CD4-positive, alpha-beta T cell (primary cell): ENCODE results near the gene TSPAN32. TPM values are rescaled to one million over a fixed set of nuclear protein-coding genes. Genes with fewer than 3 reads are reported as not detected.

ENCODE experiments used
- ATAC-seq: fragments of 200-7000 bp; cut with Tn5 transposase; one replicate; pipeline ENCODE4 v1.10.0; 2022; ENCODE audit warnings: mild to moderate bottlenecking; ENCODE audit not compliant: poor library complexity
- CTCF ChIA-PET: fragments of 350-600 bp; sonication (Branson Sonifier 250); formaldehyde crosslinking; loops from one replicate; lab custom pipeline; 2021; ENCODE audit warnings: antibody characterized with exemption, inconsistent platforms; lab: Charles Lee
- POLR2A ChIA-PET: fragments of 350-600 bp; sonication (Branson Sonifier 250); formaldehyde crosslinking; loops from one replicate; lab custom pipeline; 2021; ENCODE audit warnings: antibody characterized with exemption, inconsistent platforms; lab: Charles Lee
- DNase-seq, 14 experiments: peaks; one replicate each; pipeline ENCODE4 v3.0.0-alpha.2; 2013 to 2020; ENCODE audit warnings: mixed read lengths in 2 of 14
- H3K27ac ChIP-seq, 2 donors: one replicate each; pipeline versions ENCODE4 v1.5.1 to v1.7.0; 2013; ENCODE audit warnings: low read length in 2 of 2, low read depth in 1 of 2, mild to moderate bottlenecking in 1 of 2
- H3K27me3 ChIP-seq, 2 experiments: 1 replicate in 1 of 2; 2 replicates in 1 of 2; pipeline versions ENCODE4 v1.6.1 to v1.7.0; 2013; ENCODE audit warnings: low read length in 2 of 2, control low read depth in 1 of 2, mild to moderate bottlenecking in 1 of 2, moderate library complexity in 1 of 2; ENCODE audit not compliant: insufficient read depth in 2 of 2, control insufficient read depth in 1 of 2
- H3K36me3 ChIP-seq: one replicate; pipeline ENCODE4 v1.6.1; 2013; ENCODE audit warnings: low read length, control low read depth; ENCODE audit not compliant: insufficient read depth
- H3K4me1 ChIP-seq: one replicate; pipeline ENCODE4 v1.6.1; 2013; ENCODE audit warnings: low read length, control low read depth; ENCODE audit not compliant: insufficient read depth
- H3K4me3 ChIP-seq: one replicate; pipeline ENCODE4 v1.5.1; 2013; ENCODE audit warnings: mild to moderate bottlenecking, low read length, moderate library complexity
- H3K9me3 ChIP-seq, 2 experiments: 1 replicate in 1 of 2; 2 replicates in 1 of 2; pipeline versions ENCODE4 v1.6.1 to v1.7.0; 2013; ENCODE audit warnings: low read length in 2 of 2, mild to moderate bottlenecking in 2 of 2, control low read depth in 1 of 2, moderate library complexity in 1 of 2; ENCODE audit not compliant: control insufficient read depth in 1 of 2, insufficient read depth in 1 of 2
- H3K27ac Mint-ChIP-seq: one replicate; pipeline ENCODE4 v1.8.0; 2020; ENCODE audit warnings: mixed read lengths
- H3K27me3 Mint-ChIP-seq: one replicate; pipeline ENCODE4 v1.8.0; 2021; ENCODE audit warnings: mixed read lengths
- H3K36me3 Mint-ChIP-seq: one replicate; pipeline ENCODE4 v1.8.0; 2021; ENCODE audit warnings: low read depth, mixed read lengths
- H3K4me1 Mint-ChIP-seq: one replicate; pipeline ENCODE4 v1.8.0; 2021; ENCODE audit warnings: low read depth, mixed read lengths
- H3K4me3 Mint-ChIP-seq: one replicate; pipeline ENCODE4 v1.8.0; 2020; ENCODE audit warnings: mild to moderate bottlenecking, mixed read lengths
- H3K9me3 Mint-ChIP-seq: one replicate; pipeline ENCODE4 v1.8.0; 2020; ENCODE audit warnings: mixed read lengths
- intact Hi-C, 2 experiments: fragments of 100-400 bp; cut with DNase I in 1 of 2; cut with micrococcal nuclease in 1 of 2; formaldehyde crosslinking; loops; one replicate each; pipeline versions ENCODE4 v1.15.1 to v1.9.0; 2023 to 2025; cut with DNase I, micrococcal nuclease
- total RNA-seq, 174 experiments: library from RNA in 2 of 174; stranded (reverse) in 2 of 174; gene quantifications; one replicate each; pipeline ENCODE4 v1.2.3 and lab custom pipeline; 2021 to 2026
- TF ChIP-seq, protein P1 (sequence below): fragments of 200-600 bp; IDR thresholded peaks from one replicate; pipeline ENCODE4 v1.8.0; 2022; ENCODE audit warnings: antibody characterized with exemption, mild to moderate bottlenecking

Gene TSPAN32
- total RNA-seq, 2 experiments from 2014 or later, result 81.8 TPM

DNA sequence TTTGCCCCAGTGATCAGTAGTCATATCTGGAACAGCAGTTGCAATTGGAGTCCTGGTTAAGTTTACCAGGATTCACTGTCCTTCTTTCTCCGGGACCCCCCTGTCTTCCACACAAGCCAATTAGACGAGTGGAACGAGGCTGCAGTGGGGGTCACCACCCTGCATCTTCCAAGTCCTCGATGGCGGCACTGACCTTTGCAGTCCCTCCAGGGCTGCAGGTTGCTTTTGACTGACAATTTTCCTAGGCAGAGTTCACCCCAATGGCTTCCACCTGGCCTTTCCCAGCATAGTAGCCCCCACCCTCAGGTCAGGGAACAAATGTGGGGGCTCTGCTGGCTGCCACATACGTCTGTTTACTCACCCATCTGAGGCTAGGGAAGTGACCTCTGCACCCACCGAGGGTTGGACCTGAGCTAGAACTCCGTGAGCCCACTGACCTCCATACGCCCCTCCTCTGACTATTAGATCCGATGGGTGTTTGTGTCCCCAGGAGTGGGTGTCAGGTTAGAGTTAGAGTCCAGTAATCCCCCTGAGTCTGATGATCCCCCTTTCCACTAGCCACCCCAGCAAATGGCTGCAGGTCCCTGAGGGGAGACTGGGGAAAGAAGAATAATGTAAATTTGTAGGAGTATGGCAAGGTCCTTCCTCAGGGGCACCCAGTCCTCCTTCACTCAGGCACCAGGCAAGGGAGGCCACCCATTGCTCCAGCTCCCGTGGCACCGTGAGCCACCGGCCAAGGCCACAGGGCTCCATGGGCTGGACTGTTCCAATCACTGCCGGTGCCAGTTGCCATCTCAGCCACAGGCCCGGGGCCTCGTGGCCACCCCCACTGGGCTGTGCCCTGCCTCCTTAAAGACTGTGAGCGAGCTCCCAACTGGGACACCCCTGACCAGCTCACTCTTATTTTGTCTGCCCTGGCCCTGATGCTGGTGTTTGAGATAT, 5.6 kb upstream of the TSPAN32 start:
- no peak for ATAC-seq
- peaks cover 36% of the 10 kb centered on the region for H3K4me1 ChIP-seq
- H3K9me3 ChIP-seq, result no peaks in the 10 kb centered on the region
- H3K4me1 Mint-ChIP-seq, result peaks cover 32% of the 10 kb centered on the region
- H3K27ac ChIP-seq, result no peak overlapping the region
- ChIA-PET CTCF (no interaction called here), POLR2A (no interaction called here)
- peak in 1 of 14 experiments; percentile 9 for DNase-seq
- no peaks in the 10 kb centered on the region for H3K27me3 Mint-ChIP-seq
- H3K27me3 ChIP-seq, result no peaks in the 10 kb centered on the region
- no peak overlapping the region for H3K4me3 ChIP-seq
- peaks cover 13% of the 10 kb centered on the region for H3K36me3 Mint-ChIP-seq
- no peak overlapping the region for H3K27ac Mint-ChIP-seq
- H3K36me3 ChIP-seq, result peaks cover 34% of the 10 kb centered on the region
- intact Hi-C loops, result no loop called here
- no peaks in the 10 kb centered on the region for H3K9me3 Mint-ChIP-seq
- TF ChIP-seq, protein P1, sequence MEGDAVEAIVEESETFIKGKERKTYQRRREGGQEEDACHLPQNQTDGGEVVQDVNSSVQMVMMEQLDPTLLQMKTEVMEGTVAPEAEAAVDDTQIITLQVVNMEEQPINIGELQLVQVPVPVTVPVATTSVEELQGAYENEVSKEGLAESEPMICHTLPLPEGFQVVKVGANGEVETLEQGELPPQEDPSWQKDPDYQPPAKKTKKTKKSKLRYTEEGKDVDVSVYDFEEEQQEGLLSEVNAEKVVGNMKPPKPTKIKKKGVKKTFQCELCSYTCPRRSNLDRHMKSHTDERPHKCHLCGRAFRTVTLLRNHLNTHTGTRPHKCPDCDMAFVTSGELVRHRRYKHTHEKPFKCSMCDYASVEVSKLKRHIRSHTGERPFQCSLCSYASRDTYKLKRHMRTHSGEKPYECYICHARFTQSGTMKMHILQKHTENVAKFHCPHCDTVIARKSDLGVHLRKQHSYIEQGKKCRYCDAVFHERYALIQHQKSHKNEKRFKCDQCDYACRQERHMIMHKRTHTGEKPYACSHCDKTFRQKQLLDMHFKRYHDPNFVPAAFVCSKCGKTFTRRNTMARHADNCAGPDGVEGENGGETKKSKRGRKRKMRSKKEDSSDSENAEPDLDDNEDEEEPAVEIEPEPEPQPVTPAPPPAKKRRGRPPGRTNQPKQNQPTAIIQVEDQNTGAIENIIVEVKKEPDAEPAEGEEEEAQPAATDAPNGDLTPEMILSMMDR, result no peak
- no peak overlapping the region for H3K4me3 Mint-ChIP-seq

DNA sequence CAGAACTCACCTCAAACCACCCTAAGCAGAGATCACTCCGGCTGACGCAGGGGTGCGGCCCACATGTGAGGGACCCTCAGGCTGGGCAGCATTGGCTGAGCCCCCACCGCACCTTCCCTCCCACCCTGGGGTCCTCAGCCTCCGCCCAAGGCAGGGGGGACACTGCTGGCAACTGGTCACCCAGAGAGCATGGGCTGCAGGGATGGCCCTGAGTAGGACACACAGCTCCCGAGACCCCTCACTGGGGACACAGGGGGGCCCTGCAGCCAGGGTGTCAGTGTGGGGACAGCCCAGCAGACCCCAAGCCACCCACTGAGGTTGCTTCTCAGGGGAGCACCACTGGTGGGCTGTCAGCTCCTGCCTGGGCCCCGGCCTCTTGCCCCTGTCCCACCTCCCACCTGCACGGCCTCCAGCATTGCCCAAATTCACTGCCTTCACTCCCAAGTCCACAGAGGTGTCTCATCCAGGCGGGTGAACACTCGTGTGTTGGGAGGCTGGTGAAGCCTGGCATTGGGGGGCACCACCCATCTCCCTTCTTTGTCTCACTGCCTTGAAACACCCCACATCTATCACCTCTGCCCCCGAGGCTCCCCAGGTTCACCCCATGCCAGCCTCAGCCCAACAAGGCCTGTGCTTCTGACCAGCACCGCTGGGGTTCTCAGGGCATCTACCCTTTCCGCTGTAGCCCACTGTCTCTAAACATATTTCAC, 4.7 kb upstream of the TSPAN32 start:
- no peak for DNase-seq
- Mint-ChIP-seq H3K4me1 (peaks cover 40% of the 10 kb centered on the region), H3K27me3 (no peaks in the 10 kb centered on the region), H3K9me3 (no peaks in the 10 kb centered on the region), H3K36me3 (peaks cover 19% of the 10 kb centered on the region), H3K27ac (peak overlapping the region; percentile 68), H3K4me3 (no peak overlapping the region)
- ChIA-PET POLR2A (no interaction called here), CTCF (no interaction called here)
- H3K4me1 ChIP-seq, result peaks cover 38% of the 10 kb centered on the region
- H3K27me3 ChIP-seq, result no peaks in the 10 kb centered on the region
- intact Hi-C loops, result no loop called here
- H3K4me3 ChIP-seq, result no peak overlapping the region
- ATAC-seq, result no peak
- peak overlapping the region in 1 of 2 donors; percentile 18 for H3K27ac ChIP-seq
- H3K36me3 ChIP-seq, result peaks cover 34% of the 10 kb centered on the region
- TF ChIP-seq, protein P1, result no peak
- no peaks in the 10 kb centered on the region for H3K9me3 ChIP-seq

DNA sequence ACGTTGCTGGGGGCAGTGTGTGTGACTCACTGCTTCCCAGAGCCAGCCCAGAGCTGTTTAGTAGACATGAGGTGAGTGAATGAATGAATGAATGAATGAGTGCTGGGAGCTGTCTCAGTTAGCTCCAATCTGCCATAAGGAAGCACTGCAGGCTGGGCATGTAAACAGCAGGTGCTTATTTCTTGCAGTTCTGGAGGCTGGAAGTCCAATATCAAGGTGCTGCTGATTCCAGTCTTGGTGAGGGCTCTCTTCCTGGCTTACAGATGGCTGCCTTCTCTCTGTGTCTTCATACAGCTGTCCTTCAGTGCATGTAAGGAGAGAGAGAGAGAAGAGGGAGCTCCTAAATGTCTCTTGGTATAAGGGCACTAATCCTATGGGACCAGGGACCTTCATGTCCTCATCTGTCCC, 4.2 kb upstream of the TSPAN32 start:
- Mint-ChIP-seq H3K4me3 (peak overlapping the region; percentile 61), H3K9me3 (no peaks in the 10 kb centered on the region), H3K27me3 (no peaks in the 10 kb centered on the region), H3K4me1 (peaks cover 46% of the 10 kb centered on the region), H3K36me3 (peaks cover 19% of the 10 kb centered on the region), H3K27ac (peak overlapping the region; percentile 68)
- no peaks in the 10 kb centered on the region for H3K27me3 ChIP-seq
- H3K9me3 ChIP-seq, result no peaks in the 10 kb centered on the region
- ATAC-seq, result no peak
- no peak for DNase-seq
- peaks cover 34% of the 10 kb centered on the region for H3K36me3 ChIP-seq
- peak overlapping the region in 1 of 2 donors; percentile 18 for H3K27ac ChIP-seq
- H3K4me1 ChIP-seq, result peaks cover 44% of the 10 kb centered on the region
- CTCF ChIA-PET, result no interaction called here
- TF ChIP-seq, protein P1, result no peak
- POLR2A ChIA-PET, result no interaction called here
- no peak overlapping the region for H3K4me3 ChIP-seq
- intact Hi-C loops, result loop anchor here in 1 of 2 experiments (2.0 kb wide), 1 partner anchor 101 kb away; no protein-coding TSS in a partner anchor
